Activated T-helper 2 cell treated with anti-CD3 and anti-CD28 coated beads, Interferon-gamma antibody, Interleukin-2, Interleukin-4, amounts not matched to agents 10 μg/mL and 5 μg/mL and 100 μg/mL, durations not matched to agents 14 hours and 24 hours and 36 hours (primary cell): Measurements from ENCODE around the gene CPA5. TPM values are rescaled to one million over a fixed set of nuclear protein-coding genes. Genes with fewer than 3 reads are reported as not detected.

Source experiments
- DNase-seq: peaks from one replicate; pipeline ENCODE4 v3.0.0; 2021; ENCODE audit warnings: low spot score
- H3K27ac Mint-ChIP-seq: one replicate; pipeline ENCODE4 v1.8.0; 2021; ENCODE audit warnings: mixed read lengths
- H3K27me3 Mint-ChIP-seq: one replicate; pipeline ENCODE4 v1.8.0; 2021; ENCODE audit warnings: low read depth, mixed read lengths
- H3K36me3 Mint-ChIP-seq: one replicate; pipeline ENCODE4 v1.8.0; 2021; ENCODE audit warnings: low read depth, mixed read lengths
- H3K4me1 Mint-ChIP-seq: one replicate; pipeline ENCODE4 v1.8.0; 2021; ENCODE audit warnings: low read depth, mixed read lengths
- H3K4me3 Mint-ChIP-seq: one replicate; pipeline ENCODE4 v1.8.0; 2021; ENCODE audit warnings: low read depth, mild to moderate bottlenecking, moderate library complexity, mixed read lengths
- H3K9me3 Mint-ChIP-seq: one replicate; pipeline ENCODE4 v1.8.0; 2021; ENCODE audit warnings: mixed read lengths
- intact Hi-C: fragments of 100-400 bp; cut with micrococcal nuclease; formaldehyde crosslinking; loops from one replicate; pipeline ENCODE4 v1.15.1; 2023
- total RNA-seq: library from RNA; stranded (reverse); gene quantifications from 2 replicates; pipeline ENCODE4 v1.2.3, GENCODE V29; 2022

CPA5 gene, protein sequence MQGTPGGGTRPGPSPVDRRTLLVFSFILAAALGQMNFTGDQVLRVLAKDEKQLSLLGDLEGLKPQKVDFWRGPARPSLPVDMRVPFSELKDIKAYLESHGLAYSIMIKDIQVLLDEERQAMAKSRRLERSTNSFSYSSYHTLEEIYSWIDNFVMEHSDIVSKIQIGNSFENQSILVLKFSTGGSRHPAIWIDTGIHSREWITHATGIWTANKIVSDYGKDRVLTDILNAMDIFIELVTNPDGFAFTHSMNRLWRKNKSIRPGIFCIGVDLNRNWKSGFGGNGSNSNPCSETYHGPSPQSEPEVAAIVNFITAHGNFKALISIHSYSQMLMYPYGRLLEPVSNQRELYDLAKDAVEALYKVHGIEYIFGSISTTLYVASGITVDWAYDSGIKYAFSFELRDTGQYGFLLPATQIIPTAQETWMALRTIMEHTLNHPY
- 0.66 and 2.2 TPM in 2 replicates for total RNA-seq

DNA sequence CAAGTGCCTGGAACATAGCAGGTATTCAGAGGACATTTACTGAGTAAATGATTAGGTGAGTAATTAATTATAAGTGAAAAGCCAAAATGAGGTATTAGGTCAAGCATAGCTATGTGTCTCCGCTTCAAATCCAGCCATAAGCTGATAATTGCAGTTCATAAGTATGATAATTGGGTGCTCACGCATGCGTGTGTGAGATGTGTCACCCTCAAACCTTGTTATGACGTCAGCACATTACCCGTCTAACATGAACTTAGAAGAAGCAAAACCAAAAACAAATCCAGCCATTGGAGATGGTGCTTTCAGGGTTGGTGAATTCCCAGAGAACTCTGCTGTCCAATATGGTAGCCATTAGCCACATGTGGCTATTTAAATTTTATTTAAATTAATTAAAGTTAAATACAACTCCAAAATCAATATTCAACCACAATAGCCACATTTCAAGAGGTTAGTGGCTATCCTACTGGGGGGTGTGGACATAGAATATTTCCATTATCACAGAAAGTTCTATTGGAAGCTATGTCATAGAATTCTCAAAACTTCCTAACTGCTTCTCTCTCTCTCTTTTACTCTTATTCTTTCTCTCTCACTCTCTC, at the start of gene CPA5:
Gene CPA5, plus strand, starts transcription at position 546 of the 596 bp plus-strand sequence. CDS start 1,670 bp downstream, outside the sequence.
- DNase-seq: no peak
- peaks cover 6% of the 10 kb centered on the region for H3K27me3 Mint-ChIP-seq
- intact Hi-C loops: no loop called here
- H3K27ac Mint-ChIP-seq: no peak within 1 kb of the TSS
- H3K9me3 Mint-ChIP-seq: no peaks in the 10 kb centered on the region
- H3K4me1 Mint-ChIP-seq: peaks cover 1% of the 10 kb centered on the region
- H3K36me3 Mint-ChIP-seq: no peaks in the 10 kb centered on the region
- H3K4me3 Mint-ChIP-seq: no peak within 1 kb of the TSS

GRCh38 chr7:130296221-130296951, 48.2 kb upstream of the CPA5 start:
- Mint-ChIP-seq H3K9me3 (peaks cover 7% of the 10 kb centered on the region), H3K27me3 (peaks cover 2% of the 10 kb centered on the region), H3K36me3 (no peaks in the 10 kb centered on the region), H3K4me1 (no peaks in the 10 kb centered on the region), H3K4me3 (no peak overlapping the region), H3K27ac (no peak overlapping the region)
- intact Hi-C loops: no loop called here
- no peak for DNase-seq

DNA sequence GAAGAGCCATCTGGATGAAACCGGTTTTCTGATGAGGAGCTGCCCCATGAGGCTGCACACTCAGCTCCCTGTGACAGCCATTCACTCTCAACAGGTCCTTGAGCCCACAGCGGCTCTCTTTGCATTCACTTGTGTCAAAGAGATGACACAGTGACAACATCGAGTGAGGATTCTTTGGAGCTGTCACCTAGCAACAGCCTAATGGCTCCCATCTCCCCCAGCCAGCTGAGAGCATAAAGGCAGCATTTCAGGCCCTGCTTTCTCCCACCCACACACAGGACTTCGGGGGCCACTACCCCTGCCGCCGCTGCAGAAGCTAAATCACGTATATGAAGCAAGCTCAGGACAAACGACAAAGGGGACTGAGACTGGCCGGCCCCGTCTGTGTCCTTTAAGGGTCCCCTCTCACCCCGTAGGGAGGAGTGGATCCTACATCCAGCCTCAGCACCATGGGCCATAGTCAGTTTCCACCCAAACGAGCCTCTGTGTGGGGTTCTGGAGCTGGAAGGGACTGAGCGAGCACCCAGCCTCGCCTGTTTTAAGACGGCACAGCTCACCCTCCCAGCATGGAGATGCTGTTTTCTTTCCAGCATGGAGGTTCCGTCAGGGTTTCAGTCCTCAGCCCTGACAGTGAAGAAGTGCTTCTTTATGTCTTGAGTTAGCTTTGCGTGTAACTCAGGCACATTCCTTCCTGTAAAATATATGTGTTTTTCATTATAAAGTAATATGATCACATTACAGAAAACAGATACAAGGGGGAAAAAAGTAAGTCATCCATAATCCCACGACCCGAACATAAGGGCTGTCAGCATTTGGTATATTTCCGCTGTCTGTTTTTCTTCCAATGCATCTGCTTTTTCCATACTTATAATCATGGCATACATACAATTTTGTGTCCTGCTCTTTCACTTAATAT, 46.7 kb upstream of the CPA5 start:
- Mint-ChIP-seq H3K27me3 (peaks cover 2% of the 10 kb centered on the region), H3K36me3 (no peaks in the 10 kb centered on the region), H3K9me3 (peaks cover 7% of the 10 kb centered on the region), H3K4me1 (no peaks in the 10 kb centered on the region), H3K27ac (no peak overlapping the region), H3K4me3 (no peak overlapping the region)
- intact Hi-C loops: no loop called here
- no peak for DNase-seq

- H3K9me3 Mint-ChIP-seq: peaks cover 5% of the 10 kb centered on the region
- H3K36me3 Mint-ChIP-seq: no peaks in the 10 kb centered on the region
- no peak overlapping the region for H3K27ac Mint-ChIP-seq
- peaks cover 2% of the 10 kb centered on the region for H3K27me3 Mint-ChIP-seq
- no peaks in the 10 kb centered on the region for H3K4me1 Mint-ChIP-seq
- no peak overlapping the region for H3K4me3 Mint-ChIP-seq
- no peak for DNase-seq
- intact Hi-C loops: no loop called here
Measured at GRCh38 chr7:130298544-130299326, 45.9 kb upstream of the CPA5 start.

GRCh38 chr7:130299866-130300265, 44.8 kb upstream of the CPA5 start:
- Mint-ChIP-seq H3K4me3 (no peak overlapping the region), H3K36me3 (no peaks in the 10 kb centered on the region), H3K4me1 (no peaks in the 10 kb centered on the region), H3K27me3 (peaks cover 2% of the 10 kb centered on the region), H3K27ac (no peak overlapping the region), H3K9me3 (no peaks in the 10 kb centered on the region)
- no peak for DNase-seq
- intact Hi-C loops: no loop called here

DNA sequence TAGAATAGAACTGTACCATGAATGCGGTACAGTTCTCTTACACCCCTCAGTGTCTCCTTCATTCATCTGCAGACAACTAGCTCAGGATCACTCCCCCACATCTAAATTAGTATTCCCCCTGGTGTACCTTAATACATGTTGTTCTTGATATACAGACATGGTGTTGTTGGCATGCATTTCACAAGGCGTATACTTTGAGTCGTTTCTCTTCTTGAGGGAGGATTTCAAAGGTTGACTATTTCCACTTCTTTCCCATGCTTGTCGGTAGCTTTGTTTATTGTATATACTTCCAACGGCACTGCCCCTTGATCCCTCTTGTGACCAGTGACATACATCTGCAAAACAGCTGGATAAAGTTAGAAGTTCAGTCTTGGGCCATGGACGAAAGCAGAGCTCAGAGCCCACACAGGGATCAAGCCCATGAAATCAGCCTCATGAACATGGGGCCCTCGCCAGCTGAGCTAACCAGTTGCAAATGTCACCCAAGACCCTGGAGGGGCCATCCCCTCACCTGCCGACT, 43.1 kb upstream of the CPA5 start:
- peaks cover 5% of the 10 kb centered on the region for H3K27me3 Mint-ChIP-seq
- no peak overlapping the region for H3K4me3 Mint-ChIP-seq
- no peaks in the 10 kb centered on the region for H3K9me3 Mint-ChIP-seq
- DNase-seq: no peak
- H3K4me1 Mint-ChIP-seq: no peaks in the 10 kb centered on the region
- no peaks in the 10 kb centered on the region for H3K36me3 Mint-ChIP-seq
- intact Hi-C loops: no loop called here
- no peak overlapping the region for H3K27ac Mint-ChIP-seq

DNA sequence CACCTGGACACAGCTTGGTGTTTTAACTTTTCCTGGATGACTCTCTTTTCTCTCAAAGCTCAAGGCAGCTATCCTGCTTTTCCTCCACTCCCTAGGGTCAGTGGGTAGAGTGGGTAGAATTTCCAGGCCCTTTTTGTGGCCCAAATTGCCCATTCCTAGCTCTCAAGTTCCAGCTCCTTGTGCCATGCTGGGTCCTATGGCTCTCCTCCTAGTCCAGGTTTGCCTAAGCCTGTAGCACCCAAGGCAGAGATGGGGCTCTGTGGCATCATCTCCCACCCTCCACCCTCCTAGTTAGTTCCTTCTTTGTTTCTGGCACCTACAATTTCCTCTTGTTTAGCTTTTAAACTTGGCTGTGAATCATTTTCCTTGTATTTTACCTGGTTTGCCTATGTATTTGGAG, 42.0 kb upstream of the CPA5 start:
- no peak for DNase-seq
- no peaks in the 10 kb centered on the region for H3K36me3 Mint-ChIP-seq
- no peak overlapping the region for H3K27ac Mint-ChIP-seq
- H3K27me3 Mint-ChIP-seq: peaks cover 5% of the 10 kb centered on the region
- no peak overlapping the region for H3K4me3 Mint-ChIP-seq
- H3K4me1 Mint-ChIP-seq: no peaks in the 10 kb centered on the region
- intact Hi-C loops: no loop called here
- H3K9me3 Mint-ChIP-seq: no peaks in the 10 kb centered on the region

GRCh38 chr7:130303127-130303526, 41.5 kb upstream of the CPA5 start:
- Mint-ChIP-seq H3K27ac (no peak overlapping the region), H3K4me1 (no peaks in the 10 kb centered on the region), H3K4me3 (no peak overlapping the region), H3K36me3 (no peaks in the 10 kb centered on the region), H3K27me3 (peaks cover 5% of the 10 kb centered on the region), H3K9me3 (no peaks in the 10 kb centered on the region)
- intact Hi-C loops: no loop called here
- DNase-seq: no peak

DNA sequence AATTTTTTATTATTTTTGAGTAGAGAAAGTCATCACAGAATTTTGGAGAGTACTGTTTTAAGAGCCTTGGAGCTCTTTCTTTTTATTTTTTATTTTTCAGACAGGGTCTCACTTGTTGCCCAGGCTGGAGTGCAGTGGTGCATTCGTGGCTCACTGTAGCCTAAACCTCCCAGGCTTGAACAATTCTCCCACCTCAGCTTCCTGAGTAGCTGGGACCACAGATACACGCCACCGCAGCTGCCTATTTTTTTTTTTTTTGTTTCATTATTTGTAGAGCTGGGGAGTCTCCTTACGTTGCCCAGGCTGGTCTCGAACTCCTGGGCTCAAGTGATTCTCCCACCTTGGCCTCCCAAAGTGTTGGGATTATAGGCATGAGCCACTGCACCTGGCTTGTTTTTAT, 41.1 kb upstream of the CPA5 start:
- Mint-ChIP-seq H3K9me3 (no peaks in the 10 kb centered on the region), H3K27ac (no peak overlapping the region), H3K27me3 (peaks cover 5% of the 10 kb centered on the region), H3K4me3 (no peak overlapping the region), H3K4me1 (no peaks in the 10 kb centered on the region), H3K36me3 (no peaks in the 10 kb centered on the region)
- intact Hi-C loops: no loop called here
- no peak for DNase-seq

- no peaks in the 10 kb centered on the region for H3K36me3 Mint-ChIP-seq
- H3K4me1 Mint-ChIP-seq: no peaks in the 10 kb centered on the region
- no peaks in the 10 kb centered on the region for H3K9me3 Mint-ChIP-seq
- no peak for DNase-seq
- intact Hi-C loops: no loop called here
- no peak overlapping the region for H3K4me3 Mint-ChIP-seq
- H3K27ac Mint-ChIP-seq: no peak overlapping the region
- peaks cover 5% of the 10 kb centered on the region for H3K27me3 Mint-ChIP-seq
Measured at GRCh38 chr7:130303982-130304381, 40.6 kb upstream of the CPA5 start.

DNA sequence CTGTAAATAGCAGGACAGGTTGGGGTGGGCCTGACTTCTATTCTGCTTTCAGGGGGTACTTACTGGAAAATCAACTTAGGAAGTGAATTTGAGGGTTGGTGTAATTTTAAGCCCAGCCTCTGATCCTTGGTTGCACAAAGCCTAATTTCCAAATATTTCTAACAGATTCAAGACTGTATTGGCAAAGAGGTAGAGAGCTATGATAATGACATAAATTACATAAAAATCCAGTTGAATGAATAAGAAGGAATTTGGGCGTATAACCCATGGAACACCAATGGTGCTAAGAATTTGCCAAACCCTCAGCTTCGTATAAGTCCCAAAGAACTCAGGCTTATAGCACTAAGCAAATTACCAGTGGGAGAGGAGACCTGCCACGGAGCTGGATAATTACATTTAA, 39.7 kb upstream of the CPA5 start:
- no peak for DNase-seq
- H3K4me1 Mint-ChIP-seq: no peaks in the 10 kb centered on the region
- no peak overlapping the region for H3K4me3 Mint-ChIP-seq
- H3K9me3 Mint-ChIP-seq: no peaks in the 10 kb centered on the region
- H3K27ac Mint-ChIP-seq: no peak overlapping the region
- H3K36me3 Mint-ChIP-seq: no peaks in the 10 kb centered on the region
- intact Hi-C loops: no loop called here
- peaks cover 5% of the 10 kb centered on the region for H3K27me3 Mint-ChIP-seq
